Bone marrow (tissue), 2 donors: Measurements from ENCODE around the gene PMM2.
"Not testable (repeated sequence)": the region's sequence is repeated elsewhere in the genome, so short reads cannot be mapped to it uniquely, and the experiment has no call there.

Experiments used
- DNase-seq, 2 donors: peaks; one replicate each; lab custom pipeline; 2025; lab: John Stamatoyannopoulos, UW

Gene PMM2

DNA sequence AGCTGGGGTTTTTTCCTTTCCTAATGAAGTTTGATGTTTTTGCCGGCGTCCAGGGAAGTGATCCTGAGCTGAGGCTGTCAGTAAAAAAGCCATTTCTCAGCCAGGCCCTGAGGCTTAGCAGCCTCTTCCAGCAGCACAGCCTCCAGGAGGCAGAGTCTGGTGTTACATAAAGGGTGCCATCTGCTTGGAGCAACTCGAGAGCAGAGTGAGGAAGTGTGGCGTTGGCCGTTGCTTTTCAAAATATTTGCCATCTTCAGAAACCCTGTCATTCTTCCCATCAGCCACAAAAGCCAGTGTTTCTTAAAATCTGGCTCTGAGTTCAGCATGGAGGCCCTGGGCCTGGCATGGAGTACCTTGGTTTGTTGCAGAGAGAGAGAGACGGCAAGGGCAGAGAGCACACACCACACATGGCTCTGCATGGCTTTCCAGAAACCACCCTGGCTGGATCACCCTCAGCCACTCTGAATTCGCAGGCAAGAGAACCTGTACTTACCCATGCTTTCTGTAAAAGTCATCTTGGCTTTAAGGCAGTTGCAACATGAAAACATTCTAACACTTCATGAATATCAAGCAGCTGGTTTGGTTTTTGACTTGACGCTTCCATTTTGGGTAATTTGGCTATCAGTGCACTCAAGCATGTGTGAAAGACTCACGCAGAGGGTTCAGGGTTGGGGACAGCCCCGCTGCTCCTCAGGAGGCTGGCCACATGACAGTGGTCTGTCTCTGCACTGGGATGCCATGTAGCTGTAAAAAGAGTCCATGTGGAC lies 21.0 kb downstream of the PMM2 start:
- DNase-seq = no peak

DNA sequence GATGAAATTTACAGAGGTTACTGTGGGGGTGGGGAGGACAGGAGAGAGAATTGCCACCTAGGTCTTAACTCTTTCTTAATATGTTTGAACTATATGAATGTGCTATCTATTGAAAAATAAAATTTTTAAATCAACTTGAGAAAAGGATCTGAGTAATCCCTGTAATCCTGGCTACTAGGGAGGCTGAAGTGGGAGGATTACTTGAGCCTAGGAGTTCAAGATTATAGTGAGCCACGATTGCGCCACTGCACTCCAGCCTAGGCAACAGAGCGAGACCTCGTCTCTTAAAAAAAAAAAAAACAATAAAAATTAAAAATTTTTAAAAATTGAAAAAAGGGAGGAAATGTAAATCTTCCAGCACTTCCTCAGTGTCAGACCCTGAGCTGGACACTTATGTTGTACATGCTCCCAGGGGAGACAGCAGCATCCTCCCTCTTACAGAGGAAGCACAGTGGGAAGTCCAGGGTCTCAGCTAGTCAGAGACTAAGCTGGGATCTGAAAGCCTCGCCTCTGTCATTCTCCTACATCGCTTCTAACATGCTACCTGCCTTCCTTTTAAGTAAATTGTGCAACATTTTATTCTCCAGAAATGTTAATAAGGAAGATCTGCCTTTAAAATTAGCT lies 21.9 kb downstream of the PMM2 start:
- DNase-seq = no peak

DNA sequence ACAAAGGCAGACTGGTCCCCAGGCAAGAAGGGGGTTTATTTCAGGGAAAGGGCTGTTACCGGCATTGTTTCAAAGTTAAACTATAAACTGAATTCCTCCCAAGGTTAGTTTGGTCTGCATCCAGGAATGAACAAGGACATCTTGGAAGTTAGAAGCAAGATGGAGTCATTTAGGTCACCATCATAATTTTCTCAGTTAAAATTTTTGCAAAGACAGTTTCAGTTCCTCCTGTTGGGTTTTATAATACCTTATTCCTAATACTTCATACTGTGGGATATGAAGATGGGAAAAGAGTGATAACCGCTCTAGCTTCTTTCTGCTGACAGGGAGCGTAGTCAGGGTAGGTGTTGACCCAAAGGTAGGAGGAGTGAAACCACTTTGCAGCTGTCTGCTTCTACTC lies 24.8 kb downstream of the PMM2 start:
- DNase-seq = no peak

DNA sequence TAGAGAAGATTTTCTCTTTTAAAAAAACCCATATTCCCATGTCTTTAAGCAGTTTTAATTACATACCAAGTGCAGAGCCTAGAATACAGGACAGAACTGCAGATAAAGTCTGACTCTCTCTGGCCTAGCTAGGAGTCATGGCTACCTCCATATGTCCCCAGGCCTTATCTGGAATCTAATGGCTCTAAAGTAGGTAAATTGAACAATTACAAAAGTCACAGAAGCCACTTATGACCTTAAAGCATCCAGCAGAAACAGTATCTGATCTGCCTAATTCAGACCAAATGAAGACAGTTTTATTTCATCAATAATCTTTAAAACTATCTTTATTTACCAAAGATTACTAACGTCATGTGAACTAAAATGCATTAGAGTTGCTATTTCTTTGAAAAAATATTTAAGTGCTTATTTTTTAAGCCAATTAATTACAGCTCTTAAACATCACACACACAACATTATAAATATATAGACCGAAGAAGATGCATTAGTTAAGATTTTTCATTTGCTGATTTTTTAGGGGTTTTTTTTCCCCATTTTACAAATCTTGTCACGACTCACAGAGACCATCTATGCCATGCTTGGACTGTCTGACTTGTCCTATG lies 28.7 kb downstream of the PMM2 start:
- DNase-seq = no peak

DNA sequence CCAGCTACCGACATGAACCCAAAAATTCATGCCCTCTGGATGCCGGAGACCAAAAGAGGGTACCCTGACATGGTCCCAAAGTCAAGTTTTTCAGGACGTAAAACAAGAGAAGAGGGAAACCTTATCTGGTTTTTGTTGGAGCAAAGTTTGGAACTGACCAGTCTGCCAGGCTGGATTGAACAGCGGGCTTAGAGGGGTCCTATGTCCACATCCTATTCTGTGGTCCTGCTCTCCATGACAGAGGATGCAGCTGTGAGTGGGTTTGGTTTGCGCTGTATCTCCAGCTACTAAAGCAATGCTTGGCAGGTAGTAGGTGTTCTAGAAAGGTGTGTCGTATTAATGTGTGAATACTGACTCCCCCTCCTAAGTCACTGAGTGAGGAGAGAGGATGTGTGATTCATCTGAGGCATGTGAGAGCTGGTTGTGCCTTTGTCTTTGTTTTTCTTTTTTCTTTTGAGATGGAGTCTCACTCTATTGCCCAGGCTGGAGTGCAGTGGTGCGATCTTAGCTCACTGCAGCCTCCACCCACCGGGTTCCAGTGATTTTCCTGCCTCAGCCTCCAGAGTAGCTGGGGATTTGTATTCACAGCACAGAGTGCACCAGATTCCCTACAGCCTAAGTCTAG lies 31.0 kb downstream of the PMM2 start:
- no peak for DNase-seq

DNA sequence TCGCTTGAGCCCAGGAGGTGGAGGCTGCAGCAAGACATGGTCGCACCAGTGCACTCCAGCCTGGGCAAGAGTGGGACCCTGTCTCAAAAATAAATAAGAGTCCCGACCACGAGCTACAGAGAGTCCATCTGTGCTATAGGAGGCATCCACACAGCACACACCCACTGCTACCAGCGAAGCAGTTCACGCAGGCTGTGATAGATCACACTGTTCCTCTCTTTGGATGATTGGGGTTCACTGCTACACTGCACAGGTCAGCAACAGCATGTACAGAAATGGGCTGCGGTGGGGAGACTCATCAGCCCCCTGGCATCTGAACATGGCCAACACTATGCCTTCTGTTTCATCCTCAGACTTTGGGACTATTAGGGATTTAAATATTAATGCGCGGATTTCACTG lies 33.8 kb downstream of the PMM2 start:
- no peak for DNase-seq

DNA sequence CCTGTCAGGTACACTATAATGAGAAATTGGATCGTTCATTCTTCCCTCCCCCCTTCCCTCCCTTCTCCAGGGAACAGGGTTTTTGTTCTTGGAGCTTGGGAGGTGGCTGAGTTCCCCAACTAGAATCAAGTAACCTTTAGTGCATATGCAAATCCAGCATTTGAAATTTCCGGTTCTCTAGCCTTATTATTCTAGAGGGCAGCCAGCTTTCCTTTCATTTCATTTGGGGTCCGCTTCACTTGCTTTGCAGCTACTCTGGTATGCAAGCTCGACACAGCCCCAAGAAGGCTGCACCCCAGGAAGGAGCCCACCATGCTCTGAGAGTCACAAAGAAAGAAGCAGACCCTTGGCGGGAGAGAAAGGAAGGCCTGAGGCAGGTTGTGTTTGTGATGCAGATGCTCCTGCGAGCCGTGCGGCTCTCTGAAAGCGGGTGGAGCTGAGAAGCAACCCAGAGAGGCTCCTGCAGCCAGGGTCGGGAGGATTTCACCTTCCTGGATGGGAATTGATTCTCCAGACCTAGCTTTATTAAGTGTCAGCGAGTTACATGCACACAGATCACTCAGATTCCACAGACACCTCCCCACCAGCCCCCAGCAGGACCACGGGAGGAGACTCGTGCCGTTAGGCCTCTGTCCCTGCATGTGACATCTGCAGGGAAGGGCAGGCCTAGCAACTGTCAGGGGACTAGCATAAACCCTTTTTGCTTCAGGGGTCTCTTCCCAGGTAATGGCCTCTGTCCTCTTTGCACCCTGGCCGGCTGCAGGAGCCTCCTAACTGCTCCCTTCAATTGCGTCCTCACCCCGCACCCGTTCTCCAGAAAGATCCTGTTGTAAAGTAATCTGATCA lies 34.5 kb downstream of the PMM2 start:
- no peak for DNase-seq

DNA sequence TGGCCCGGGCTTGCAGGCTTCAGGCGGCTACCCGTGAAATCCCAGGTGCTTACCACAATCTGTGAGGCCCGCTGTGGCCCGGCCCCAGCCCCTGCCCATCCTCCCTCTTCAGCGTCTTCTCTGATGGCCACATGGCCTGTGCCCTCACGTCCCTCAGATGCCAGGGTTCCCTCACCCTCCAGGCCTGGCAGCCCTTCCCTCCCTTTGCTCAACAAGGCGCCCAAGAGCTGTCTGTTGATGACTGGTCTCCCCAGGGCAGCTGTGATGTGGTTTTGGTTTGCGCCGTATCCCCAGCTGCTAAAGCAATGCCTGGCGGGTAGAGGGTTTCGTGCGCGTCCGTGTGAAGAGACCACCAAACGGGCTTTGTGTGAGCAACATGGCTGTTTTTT lies 35.1 kb downstream of the PMM2 start:
- no peak for DNase-seq

DNA sequence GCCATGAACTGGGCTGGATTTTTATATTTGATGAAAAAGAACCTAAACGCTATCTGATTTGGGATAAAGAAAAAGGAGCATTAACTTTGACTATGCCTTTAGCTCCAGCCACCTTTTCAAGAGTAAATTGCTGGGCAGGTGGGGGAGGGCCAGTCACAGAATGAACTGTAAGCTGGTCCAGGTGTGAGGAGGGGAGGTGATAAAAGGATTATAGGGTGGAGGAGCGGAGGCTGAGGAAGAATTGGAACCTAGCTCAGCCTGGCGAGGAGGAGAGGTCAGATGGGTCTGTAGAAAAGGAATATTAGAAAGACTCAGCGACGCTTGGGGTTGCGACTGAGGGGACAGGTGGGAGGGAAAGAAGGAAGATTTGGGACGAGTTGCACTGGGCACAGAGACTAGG lies 39.2 kb downstream of the PMM2 start:
- DNase-seq = not testable (repeated sequence)

DNA sequence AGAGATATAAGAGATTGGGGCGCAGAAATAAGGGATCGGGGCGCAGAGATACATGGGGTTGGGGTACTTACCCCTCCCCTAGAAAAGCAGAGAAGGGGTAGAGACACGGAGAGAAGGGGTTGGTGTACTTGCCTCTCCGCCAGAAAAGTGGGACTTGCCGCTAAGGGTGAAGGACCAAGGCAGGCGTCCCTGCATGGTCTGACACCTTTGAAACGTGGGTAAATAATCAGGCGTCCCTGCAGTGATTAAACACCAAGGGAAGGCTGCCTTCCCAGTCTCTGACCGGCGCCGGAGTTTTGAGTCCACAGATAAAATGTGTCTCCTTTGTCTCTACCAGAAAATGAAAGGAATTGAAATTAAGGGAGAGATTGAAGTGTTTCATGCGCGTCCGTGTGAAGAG lies 40.0 kb downstream of the PMM2 start:
- DNase-seq = not testable (repeated sequence)

DNA sequence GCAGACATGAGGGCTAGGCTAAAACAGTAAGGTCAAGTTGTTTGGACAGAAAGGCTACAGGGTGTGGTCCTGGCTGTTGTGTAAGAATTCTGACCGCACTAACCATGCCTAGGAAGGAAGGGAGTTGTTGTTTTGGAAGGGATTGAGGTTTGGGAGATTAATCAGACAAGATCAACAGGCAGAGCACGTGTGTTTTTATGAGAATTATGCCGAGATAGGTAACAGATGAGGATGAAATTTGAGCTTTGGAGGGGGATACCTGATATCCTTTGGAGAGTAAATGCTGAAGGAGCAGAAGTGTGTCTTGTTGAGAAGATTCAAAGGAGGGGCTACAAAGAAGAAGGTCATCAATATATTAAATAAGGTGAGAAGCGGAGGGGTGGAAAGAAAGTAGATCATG lies 44.4 kb downstream of the PMM2 start:
- DNase-seq = not testable (repeated sequence)

DNA sequence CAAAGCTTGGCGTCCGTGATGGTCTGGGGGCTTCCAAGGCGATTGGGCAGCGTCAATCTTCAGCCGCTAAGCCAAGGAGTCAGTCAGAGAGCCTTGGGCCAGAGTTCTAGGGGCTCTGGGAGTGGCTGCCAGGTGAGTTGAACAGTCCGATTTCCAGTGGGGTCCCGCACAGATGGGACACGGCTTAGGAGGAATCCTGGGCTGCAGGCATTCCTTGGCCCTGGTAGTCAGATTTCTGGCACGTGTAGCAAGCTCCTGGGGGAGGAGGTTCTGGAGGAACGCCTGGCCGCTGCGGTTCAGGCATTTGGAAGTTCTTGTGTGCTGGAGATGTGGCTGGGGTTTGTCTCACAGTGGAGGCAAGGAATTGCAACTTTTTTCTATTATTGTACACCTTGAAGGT lies 45.7 kb downstream of the PMM2 start:
- not testable (repeated sequence) for DNase-seq

DNA sequence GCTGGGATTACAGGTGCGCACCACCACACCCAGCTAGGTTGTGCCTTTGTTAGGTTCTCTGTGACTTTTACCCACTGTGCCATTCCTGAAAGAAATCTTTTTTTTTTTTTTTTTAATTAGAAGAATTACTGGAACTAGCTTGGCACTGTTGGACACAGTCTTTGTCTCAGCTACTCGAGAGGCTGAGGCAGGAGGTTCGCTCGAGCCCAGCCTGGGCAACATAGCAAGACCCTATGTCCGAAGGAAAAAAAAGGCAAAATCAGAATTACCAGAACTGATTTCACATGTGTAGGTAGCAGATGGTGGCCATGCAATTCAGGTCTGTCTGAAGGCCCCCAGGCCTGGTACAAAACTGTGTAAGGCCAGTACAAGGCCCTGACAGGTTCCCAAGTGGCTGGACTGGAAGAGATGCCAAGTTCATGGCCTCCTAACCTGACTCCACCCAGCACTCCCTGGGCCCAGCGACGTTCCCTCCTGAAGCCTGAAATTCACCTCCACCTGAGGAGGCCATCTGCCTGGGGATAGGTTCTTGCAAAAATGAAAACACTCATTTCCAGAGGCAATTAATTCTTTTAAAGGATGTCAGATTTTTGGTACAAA lies 48.2 kb downstream of the PMM2 start:
- no peak for DNase-seq

DNA sequence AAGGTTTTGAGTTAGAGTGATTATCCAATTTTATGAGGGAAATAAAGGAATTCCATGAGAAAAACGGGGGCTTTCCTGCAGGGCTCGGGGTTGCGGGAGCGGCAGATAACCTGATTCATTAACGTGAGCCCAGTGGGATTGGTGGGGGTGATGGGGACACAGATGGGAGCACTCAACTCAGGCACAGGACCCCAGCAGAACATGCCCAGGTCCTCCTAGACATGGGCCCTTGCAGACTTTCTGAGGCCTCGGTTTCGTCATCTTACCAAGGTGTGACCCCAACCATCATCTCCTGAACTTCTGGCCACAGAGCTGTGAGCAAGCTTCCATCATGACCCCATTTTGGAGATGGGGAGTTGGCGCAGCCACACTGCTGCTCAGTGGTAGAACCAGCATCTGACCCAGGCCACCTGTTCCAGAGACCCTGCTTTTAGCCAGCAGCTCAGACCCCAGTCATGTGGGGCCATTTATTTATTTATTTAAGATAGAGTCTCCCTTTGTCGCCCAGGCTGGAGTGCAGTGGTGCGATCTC lies 48.8 kb downstream of the PMM2 start:
- no peak for DNase-seq

DNA sequence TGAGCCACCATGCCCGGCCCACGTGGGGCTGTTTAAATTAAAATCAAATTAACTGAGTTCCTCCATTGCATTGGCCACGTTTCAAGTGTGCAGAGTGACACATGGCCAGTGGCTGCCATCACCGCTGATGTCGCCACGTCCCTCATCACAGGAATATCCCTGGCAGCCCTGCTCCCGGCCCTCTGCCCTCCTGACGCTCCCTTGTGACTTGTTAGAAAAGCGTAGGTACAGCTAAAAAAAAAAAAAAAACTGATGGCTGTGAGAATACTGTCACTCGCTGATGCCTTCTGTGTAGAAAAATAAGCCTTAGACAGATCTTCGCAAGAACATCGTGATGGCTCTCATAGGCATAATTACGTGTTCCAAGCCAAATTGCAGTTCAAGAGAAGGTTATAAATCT lies 49.5 kb downstream of the PMM2 start:
- DNase-seq = no peak

DNA sequence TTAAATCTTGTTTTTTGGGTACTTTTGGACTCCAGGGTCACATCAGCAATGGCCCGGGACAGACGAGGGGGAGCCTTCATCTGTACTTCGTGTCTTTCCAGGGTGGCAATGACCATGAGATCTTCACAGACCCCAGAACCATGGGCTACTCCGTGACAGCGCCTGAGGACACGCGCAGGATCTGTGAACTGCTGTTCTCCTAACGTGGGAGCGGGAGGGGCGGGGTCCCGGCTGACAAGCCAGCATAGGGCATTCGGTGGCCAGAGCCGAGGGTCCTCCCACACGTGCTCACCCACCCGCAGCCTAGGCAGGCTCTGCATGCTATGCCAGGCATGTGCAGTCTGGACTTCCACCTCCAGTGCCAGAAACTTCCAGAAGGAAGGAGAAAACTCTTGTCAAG lies 50.0 kb downstream of the PMM2 start:
- DNase-seq = no peak

DNA sequence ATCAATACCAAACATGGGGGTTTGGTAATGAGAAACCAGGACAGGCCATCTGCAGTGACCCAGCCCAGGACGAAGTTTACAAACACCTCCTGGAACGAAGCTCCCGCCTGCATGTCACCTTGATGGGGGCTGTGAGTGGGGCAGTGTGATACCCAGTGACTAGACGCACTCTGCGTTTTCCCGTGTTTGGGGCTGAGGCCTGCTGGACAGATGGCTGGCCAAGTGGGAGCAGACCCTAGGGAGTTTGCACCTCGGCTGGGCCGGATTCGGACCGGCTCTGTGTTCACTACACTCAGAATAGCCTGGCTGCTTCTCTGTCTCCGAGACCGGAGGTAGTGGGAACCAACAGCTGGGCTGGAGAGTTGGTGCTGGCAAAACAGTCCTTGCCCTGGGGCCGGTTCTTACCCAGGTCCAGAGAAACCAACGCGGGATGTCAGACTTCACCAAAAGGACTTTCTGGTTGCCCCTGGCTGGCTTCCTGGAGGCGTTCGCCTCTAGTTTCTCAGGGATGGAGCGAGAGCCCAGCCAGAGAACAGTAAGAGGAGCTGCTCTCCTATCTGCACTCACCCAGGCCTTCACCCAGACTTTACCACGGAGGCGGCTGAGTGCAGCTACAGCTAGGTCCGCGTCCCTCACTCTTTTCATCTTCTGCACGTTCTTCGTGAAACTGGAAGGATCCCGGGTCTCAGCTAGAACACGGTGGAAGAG lies 50.7 kb downstream of the PMM2 start:
- DNase-seq = no peak

DNA sequence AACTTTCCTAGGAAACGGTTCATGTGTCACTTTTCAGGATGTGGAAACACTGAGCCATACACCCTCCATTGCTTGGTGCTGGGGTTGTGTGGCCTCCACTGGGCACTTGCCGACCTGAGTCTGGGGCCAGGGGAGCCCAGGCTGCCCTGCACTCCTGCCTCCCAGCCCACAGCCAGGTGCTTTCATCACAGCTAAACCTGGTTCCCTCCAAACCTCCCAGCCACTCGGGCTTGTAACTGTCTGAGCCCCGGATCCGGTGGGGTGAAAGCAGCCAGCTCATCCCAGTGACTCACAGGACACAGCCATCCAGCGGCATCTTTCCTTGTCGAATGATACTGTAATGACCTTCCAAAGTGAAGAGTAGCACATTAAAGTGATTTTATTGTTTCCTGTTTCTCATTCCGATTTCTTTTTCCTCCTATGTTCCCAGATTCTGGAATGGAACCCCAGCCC lies 51.3 kb downstream of the PMM2 start:
- DNase-seq = no peak

DNA sequence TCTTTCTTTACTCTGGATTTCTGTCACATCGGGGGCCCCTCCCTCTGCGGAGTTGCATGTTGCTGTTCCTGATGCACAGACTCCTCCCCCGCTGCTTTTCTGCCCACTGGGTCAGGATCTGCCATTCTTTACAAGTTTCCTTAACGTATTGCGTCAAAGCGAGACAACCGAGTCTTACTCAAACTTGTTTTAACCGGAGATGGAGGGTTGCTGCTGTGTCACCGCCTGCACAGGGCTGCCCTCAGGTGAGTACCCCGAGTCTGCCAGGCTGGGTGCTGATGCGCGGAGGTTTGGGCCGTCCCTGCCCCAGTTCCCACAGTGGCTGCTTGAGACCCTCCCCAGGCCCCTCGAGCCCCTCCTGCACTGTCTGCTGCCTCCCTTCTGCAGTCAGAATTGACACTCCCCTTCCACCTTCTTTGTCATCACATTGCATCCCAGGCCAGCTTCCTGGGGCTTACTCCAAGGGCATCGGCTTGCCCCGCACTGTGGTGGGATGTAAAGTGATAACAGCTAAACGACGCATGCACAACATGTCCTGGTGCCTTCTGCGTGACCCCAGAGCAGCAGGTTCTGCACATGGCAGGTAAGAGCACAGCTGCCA lies 51.9 kb downstream of the PMM2 start:
- DNase-seq = no peak

DNA sequence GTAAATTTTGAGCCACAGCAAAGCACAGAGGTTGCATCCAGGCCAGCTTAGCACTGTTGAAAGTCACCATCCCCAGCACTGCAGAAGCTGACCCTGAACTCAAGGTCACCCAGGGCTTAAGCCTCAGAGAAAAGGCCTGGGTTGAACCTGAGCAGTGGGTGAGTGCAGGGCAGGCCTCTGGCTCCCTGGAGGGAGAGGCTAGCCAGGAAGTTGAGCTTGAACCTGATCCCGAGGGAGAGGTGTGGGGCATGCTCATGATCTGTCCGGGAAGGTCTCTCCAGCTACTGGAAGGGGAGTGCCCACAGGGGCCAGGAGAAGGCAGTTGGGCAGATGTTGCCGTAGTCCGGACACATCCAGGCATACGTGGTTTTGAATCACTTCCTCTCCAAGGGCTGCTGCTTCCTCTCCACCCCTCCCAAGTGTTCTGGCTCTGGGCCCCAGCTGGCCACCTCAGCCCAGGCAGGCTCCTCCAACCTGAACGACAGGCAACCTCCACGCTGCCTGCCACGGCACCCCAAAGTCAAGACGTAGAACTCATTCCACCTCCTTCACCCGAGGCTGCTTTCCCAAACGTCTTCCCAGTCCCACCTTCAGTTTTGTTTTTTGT lies 52.7 kb downstream of the PMM2 start:
- peak; percentile 8 to 84 for DNase-seq
